Measurements from ENCODE around the gene C1QB. TPM values are rescaled to one million over a fixed set of nuclear protein-coding genes. Genes with fewer than 3 reads are reported as not detected.

C1QB gene
- total RNA-seq (2014; rRNA removed; shearing (Covaris generic)) = not detected in 2 replicates

GRCh38 chr1:22652881-22653316 lies at the start of gene C1QB:
Gene C1QB (plus strand): TSS chr1:22653236. CDS start chr1:22659463, 6,227 bp downstream.
- no peak for DNase-seq (ENCODE audit: low read depth)

GRCh38 chr1:22606161-22606560 lies 46.9 kb upstream of the C1QB start:
- DNase-seq (ENCODE audit: low read depth) = no peak

DNA sequence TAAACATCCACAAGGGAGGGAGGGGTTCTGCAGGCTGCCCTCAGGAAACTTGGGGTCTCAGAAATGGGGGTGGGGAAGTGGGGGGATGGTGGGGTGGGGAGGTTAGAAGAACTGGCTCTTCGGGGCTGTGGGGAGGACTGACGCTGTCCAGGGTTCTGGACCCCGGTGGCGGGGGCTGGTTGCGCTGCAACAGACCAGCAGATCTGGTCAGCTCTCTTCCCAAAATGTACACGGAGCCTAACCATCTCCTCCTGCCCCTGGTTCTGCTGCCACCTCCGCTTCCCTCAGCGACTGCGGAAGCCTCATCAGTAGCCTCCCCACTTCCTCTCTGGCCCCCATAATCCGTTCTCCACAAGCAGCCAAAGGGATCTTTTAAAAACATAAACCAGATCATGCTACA lies 45.9 kb upstream of the C1QB start:
- no peak for DNase-seq (ENCODE audit: low read depth)

GRCh38 chr1:22608361-22608760 lies 44.7 kb upstream of the C1QB start:
- no peak for DNase-seq (ENCODE audit: low read depth)

- no peak for DNase-seq (ENCODE audit: low read depth)
These were observed 43.7 kb upstream of the C1QB start for GRCh38 chr1:22609291-22609690.

DNA sequence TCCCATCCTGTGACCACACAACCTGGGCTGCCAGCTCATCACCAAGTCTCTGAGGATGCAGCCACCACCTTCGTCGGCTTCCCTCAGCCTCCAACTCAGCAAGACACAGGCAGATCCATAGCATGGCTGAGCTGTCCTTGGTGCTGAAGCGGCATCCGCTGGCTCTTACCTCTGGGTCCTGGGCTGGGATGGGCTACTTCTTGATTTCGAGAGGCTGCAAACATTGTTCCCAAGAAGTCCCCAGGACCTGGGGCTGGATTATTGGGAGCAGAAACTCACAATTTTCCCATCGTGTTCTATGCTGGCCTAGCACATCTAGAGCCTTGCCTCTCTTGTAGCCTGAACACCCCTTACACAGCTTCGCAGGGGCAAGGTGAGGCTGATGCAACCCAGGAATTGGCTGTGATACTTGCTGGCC lies 41.5 kb upstream of the C1QB start:
- DNase-seq (ENCODE audit: low read depth) = peak; percentile 83

GRCh38 chr1:22612671-22613571 lies 40.1 kb upstream of the C1QB start:
- no peak for DNase-seq (ENCODE audit: low read depth)

GRCh38 chr1:22613572-22613918 lies 39.5 kb upstream of the C1QB start:
- no peak for DNase-seq (ENCODE audit: low read depth)

- no peak for DNase-seq (ENCODE audit: low read depth)
These were observed 39.1 kb upstream of the C1QB start for GRCh38 chr1:22613951-22614350.

DNA sequence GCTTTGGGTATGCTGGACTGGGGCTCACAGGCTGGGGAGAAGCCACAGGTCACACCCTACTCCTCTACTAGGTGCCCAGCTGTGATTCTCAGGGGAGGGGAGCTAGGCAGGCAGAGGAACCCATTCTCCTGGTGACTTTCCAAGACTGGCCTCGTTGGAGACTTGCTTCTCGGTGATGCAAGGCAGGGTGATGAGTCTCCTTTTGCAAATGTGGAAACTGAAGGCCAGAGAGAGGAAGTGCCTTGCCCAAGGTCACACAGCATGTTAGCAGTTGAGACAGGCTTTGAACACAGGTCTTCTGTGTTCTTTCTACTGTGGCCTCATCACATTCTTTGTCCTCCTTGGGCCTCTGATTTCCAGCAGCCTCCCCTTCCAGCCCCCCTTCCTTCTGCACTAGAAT lies 37.1 kb upstream of the C1QB start:
- DNase-seq (ENCODE audit: low read depth) = no peak

DNA sequence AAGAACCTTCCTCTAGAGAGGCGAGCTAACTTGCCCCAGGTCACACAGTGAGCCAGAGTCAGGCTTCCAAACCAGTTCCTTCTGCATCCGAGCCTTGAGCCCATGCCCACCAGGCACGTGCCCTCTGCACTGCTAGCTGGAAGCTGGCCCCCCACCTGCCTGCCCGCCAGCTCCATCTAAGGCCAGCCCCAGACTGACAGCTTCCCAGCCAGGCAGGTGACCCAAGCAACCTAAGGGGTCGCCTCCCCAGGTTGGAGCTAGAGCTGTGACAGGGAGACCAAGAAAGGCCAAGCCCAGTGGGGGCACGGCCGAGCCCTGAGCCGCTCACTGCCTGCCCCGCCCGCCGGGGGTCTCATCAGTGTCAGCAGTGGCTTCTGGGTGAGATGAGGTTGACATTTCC lies 36.5 kb upstream of the C1QB start:
- no peak for DNase-seq (ENCODE audit: low read depth)

DNA sequence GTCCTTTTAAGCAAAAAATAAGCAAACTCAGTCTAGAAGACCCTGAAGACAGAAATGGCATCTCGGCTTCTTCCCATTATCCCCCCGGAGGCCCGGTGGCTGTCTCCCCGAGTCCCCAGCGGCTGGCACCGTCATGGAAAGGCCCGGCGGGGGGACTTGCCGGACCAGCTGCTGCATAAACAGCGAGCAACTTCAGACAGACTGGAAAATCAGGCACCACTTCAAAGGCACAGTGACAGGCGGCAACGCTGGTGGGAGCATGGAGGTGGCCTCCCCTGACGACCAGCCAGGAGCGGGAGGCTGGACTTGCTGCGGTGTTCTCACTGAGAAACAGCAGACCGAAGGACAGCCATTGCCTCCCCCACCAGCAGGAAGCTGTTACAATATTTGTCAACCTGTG lies 35.0 kb upstream of the C1QB start:
- no peak for DNase-seq (ENCODE audit: low read depth)

- peak; percentile 51 for DNase-seq (ENCODE audit: low read depth)
These were observed 33.8 kb upstream of the C1QB start for GRCh38 chr1:22619252-22619651.

GRCh38 chr1:22619798-22620197 lies 33.2 kb upstream of the C1QB start:
- no peak for DNase-seq (ENCODE audit: low read depth)

GRCh38 chr1:22621761-22622160 lies 31.3 kb upstream of the C1QB start:
- no peak for DNase-seq (ENCODE audit: low read depth)

- peak; percentile 27 for DNase-seq (ENCODE audit: low read depth)
These were observed 27.6 kb upstream of the C1QB start for GRCh38 chr1:22625262-22625925.

GRCh38 chr1:22626237-22627157 lies 26.5 kb upstream of the C1QB start:
- no peak for DNase-seq (ENCODE audit: low read depth)

GRCh38 chr1:22627331-22627730 lies 25.7 kb upstream of the C1QB start:
- no peak for DNase-seq (ENCODE audit: low read depth)

GRCh38 chr1:22628698-22629444 lies 24.2 kb upstream of the C1QB start:
- no peak for DNase-seq (ENCODE audit: low read depth)

DNA sequence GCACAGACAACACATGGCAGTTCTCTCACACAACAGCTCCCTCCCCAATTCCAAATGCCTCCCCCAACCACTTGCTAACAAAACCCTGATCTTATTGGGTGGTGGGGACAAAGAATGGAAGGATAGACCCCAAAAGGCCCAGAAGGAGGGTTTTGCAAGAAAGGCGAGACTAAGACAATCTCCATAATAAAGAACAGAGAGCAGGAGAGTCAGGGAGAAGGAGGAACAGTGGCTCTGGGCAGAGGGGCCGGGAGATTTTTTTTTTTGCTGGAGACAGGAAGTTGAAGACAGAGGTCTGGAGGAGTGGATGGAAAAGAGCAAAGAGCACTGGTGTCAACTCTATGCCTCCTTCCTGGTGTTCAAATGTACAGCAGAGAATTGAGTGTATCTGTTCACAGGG lies 23.1 kb upstream of the C1QB start:
- no peak for DNase-seq (ENCODE audit: low read depth)

DNA sequence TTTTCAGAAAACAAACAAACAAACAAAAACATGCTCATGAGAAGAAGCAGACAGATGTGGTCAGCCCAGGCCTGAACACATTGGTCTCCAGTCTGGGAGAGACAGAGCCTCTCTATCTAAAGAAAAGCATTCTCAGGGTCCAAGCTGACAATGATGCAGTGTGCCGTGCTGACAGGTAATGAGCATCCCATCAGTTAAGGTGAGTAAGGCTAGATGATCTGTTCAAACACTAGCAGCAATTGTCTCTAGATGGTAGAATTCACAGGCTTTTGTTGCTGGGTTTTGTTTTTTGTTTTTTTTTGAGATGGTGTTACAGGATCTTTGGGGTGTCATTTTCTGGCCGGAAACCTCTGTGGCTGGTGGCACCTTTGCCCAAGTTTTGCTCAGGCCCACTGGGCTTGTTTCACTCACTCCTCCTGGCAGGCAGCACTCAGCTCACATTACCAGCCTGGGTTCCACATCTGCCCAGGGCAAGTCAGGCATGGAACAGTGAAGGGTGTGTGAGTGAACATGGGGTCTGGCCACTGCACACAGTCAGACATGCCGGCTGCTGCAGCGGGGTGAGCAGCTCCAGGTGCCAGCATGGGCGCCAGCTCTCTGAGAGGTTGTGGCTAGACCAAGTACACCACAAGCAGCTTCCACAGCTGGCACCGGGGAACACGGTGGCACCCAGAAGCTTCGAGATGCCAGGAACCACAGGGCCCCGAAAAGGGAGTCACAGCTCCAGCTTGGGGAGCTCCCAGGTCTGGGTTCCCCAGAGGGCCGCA lies 19.2 kb upstream of the C1QB start:
- no peak for DNase-seq (ENCODE audit: low read depth)
